Glutamatergic neuron (in vitro differentiated cells): ENCODE measurements around the gene ARIH1. TPM values are rescaled to one million over a fixed set of nuclear protein-coding genes. Genes with fewer than 3 reads are reported as not detected.

Source experiments
- DNase-seq: peaks from one replicate; pipeline ENCODE4 v3.0.0; 2022
- H3K27ac Mint-ChIP-seq: one replicate; pipeline ENCODE4 v1.8.0; 2020; ENCODE audit warnings: mild to moderate bottlenecking, mixed read lengths, inconsistent platforms; ENCODE audit not compliant: unreplicated experiment
- H3K27me3 Mint-ChIP-seq: one replicate; pipeline ENCODE4 v1.8.0; 2020; ENCODE audit warnings: mild to moderate bottlenecking, moderate library complexity, mixed read lengths, inconsistent platforms; ENCODE audit not compliant: unreplicated experiment
- H3K36me3 Mint-ChIP-seq: one replicate; pipeline ENCODE4 v1.8.0; 2020; ENCODE audit warnings: mild to moderate bottlenecking, mixed read lengths, inconsistent platforms; ENCODE audit not compliant: unreplicated experiment
- H3K4me1 Mint-ChIP-seq: one replicate; pipeline ENCODE4 v1.8.0; 2020; ENCODE audit warnings: mild to moderate bottlenecking, low read depth, mixed read lengths, inconsistent platforms; ENCODE audit not compliant: unreplicated experiment
- H3K4me3 Mint-ChIP-seq: one replicate; pipeline ENCODE4 v1.8.0; 2020; ENCODE audit warnings: mild to moderate bottlenecking, mixed read lengths, inconsistent platforms; ENCODE audit not compliant: unreplicated experiment
- H3K9me3 Mint-ChIP-seq: one replicate; pipeline ENCODE4 v1.8.0; 2020; ENCODE audit warnings: mild to moderate bottlenecking, moderate library complexity, mixed read lengths, inconsistent platforms; ENCODE audit not compliant: unreplicated experiment
- total RNA-seq: library from RNA; stranded (reverse); fragmentation: NEBNext Ultra II Directional; extraction: Animal tissue kit (Norgen Biotek cat#: 25700); gene quantifications from one replicate; pipeline ENCODE4 v1.2.1, GENCODE V29; 2021; ENCODE audit not compliant: unreplicated experiment
- TF ChIP-seq, protein P1 (sequence below): fragments of 200-600 bp; sonication (generic); IDR thresholded peaks from one replicate; pipeline ENCODE4 v1.5.0; 2021; ENCODE audit not compliant: partially characterized antibody, unreplicated experiment

ARIH1 gene
- total RNA-seq, 1 donor from 2014 or later = 291 TPM

DNA sequence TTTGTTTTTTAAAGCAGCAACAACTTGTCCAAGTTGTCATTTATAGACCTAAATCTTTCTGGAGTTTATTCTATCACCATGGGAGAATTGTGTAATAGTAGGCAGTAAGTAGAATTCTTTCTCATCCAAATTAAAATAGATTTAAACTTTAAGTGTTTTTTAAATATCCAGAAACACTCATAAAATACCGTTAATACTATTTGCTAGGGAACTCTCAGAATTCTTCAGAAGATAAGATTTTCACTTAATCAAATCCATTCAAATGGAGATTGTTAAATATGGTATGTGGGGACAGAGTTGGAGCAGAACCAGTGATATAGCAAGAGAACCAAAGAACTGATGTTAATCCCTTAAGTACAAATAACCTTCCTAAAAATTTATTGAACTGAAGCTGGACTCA lies 71.0 kb downstream of the ARIH1 start:
- Mint-ChIP-seq H3K4me3 (no peak overlapping the region), H3K36me3 (peaks cover 12% of the 10 kb centered on the region), H3K9me3 (peaks cover 6% of the 10 kb centered on the region), H3K27me3 (no peaks in the 10 kb centered on the region), H3K4me1 (no peaks in the 10 kb centered on the region), H3K27ac (no peak overlapping the region)
- TF ChIP-seq, protein P1, sequence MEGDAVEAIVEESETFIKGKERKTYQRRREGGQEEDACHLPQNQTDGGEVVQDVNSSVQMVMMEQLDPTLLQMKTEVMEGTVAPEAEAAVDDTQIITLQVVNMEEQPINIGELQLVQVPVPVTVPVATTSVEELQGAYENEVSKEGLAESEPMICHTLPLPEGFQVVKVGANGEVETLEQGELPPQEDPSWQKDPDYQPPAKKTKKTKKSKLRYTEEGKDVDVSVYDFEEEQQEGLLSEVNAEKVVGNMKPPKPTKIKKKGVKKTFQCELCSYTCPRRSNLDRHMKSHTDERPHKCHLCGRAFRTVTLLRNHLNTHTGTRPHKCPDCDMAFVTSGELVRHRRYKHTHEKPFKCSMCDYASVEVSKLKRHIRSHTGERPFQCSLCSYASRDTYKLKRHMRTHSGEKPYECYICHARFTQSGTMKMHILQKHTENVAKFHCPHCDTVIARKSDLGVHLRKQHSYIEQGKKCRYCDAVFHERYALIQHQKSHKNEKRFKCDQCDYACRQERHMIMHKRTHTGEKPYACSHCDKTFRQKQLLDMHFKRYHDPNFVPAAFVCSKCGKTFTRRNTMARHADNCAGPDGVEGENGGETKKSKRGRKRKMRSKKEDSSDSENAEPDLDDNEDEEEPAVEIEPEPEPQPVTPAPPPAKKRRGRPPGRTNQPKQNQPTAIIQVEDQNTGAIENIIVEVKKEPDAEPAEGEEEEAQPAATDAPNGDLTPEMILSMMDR = no peak
- no peak for DNase-seq

GRCh38 chr15:72554471-72555425 lies 80.6 kb downstream of the ARIH1 start:
- TF ChIP-seq, protein P1 = no peak
- no peak for DNase-seq
- H3K4me3 Mint-ChIP-seq = no peak overlapping the region
- H3K9me3 Mint-ChIP-seq = no peaks in the 10 kb centered on the region
- H3K27me3 Mint-ChIP-seq = peaks cover 2% of the 10 kb centered on the region
- no peaks in the 10 kb centered on the region for H3K4me1 Mint-ChIP-seq
- H3K27ac Mint-ChIP-seq = no peak overlapping the region
- H3K36me3 Mint-ChIP-seq = no peaks in the 10 kb centered on the region

DNA sequence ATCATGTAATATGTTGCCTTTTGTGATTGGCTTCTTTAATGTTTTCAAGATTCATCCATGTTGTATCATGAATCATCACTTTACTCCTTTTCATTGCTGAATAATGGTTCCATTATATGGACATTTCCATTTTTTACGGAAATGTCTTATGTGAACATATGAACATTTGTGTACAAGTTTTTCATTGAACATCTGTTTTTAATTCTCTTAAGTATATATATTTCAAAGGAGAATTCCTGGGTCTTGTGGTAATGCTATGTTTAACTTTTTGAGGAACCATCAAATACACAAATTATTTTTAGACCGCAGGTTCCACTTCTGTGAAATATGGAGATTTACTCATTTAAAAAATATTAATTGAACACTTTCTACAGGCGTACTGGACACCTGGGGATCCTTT lies 85.7 kb downstream of the ARIH1 start:
- Mint-ChIP-seq H3K4me1 (no peaks in the 10 kb centered on the region), H3K27ac (peak overlapping the region; percentile 36), H3K9me3 (no peaks in the 10 kb centered on the region), H3K27me3 (no peaks in the 10 kb centered on the region), H3K4me3 (no peak overlapping the region), H3K36me3 (no peaks in the 10 kb centered on the region)
- TF ChIP-seq, protein P1 = no peak
- no peak for DNase-seq

DNA sequence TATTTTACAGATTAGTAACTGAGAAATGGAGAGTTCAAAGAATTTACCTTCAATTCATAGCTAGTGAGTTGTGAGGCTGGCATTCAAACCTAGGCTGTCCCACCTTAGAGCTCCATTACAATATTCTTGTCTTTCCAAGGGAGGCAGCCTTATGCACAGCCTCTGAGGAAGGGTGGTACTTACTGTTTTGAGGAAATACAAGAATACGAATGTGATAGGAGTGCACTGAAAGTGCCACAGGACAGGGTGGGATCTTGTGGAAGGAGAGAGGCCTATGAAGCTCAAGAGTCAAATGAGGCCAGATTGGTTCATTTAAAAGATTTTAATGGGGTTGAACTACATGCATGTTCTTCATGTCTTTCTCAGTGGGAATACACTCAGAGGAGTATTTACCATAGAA lies 86.3 kb downstream of the ARIH1 start:
- Mint-ChIP-seq H3K27me3 (no peaks in the 10 kb centered on the region), H3K4me1 (no peaks in the 10 kb centered on the region), H3K4me3 (no peak overlapping the region), H3K9me3 (no peaks in the 10 kb centered on the region), H3K27ac (peak overlapping the region; percentile 42), H3K36me3 (no peaks in the 10 kb centered on the region)
- TF ChIP-seq, protein P1 = no peak
- no peak for DNase-seq

- TF ChIP-seq, protein P1 = no peak
- no peaks in the 10 kb centered on the region for H3K4me1 Mint-ChIP-seq
- no peaks in the 10 kb centered on the region for H3K9me3 Mint-ChIP-seq
- no peaks in the 10 kb centered on the region for H3K36me3 Mint-ChIP-seq
- no peak overlapping the region for H3K27ac Mint-ChIP-seq
- DNase-seq = no peak
- no peak overlapping the region for H3K4me3 Mint-ChIP-seq
- H3K27me3 Mint-ChIP-seq = no peaks in the 10 kb centered on the region
Measured at GRCh38 chr15:72562386-72562785, 88.3 kb downstream of the ARIH1 start.
